SK-N-SH treated with all-trans-retinoic acid at 6 μM for 48 hours (cell line): ENCODE measurements around the gene ADCY9.

Source experiments
- CSRNP3 ChIP-seq: fragments of 250-450 bp; sonication (Bioruptor Pico); IDR thresholded peaks from 2 replicates; pipeline ENCODE4 v1.5.1; 2021; ENCODE audit warnings: mild to moderate bottlenecking, moderate library complexity
- GLIS3 ChIP-seq: fragments of 250-450 bp; sonication (Bioruptor Pico); IDR thresholded peaks from 2 replicates; pipeline ENCODE4 v1.5.0; 2020; ENCODE audit warnings: mild to moderate bottlenecking, moderate library complexity
- ISL1 ChIP-seq: fragments of 250-450 bp; sonication (Bioruptor Pico); IDR thresholded peaks from 2 replicates; pipeline ENCODE4 v2.1.2; 2022; ENCODE audit warnings: mild to moderate bottlenecking, moderate library complexity
- PPARA ChIP-seq: fragments of 250-450 bp; sonication (Bioruptor Pico); IDR thresholded peaks from 2 replicates; pipeline ENCODE4 v1.5.0; 2020; ENCODE audit warnings: mild to moderate bottlenecking, borderline replicate concordance
- TCF4 ChIP-seq: fragments of 250-450 bp; sonication (Bioruptor Pico); IDR thresholded peaks from 2 replicates; pipeline ENCODE4 v1.8.0; 2021; ENCODE audit warnings: mild to moderate bottlenecking, moderate library complexity, borderline replicate concordance
- TOX ChIP-seq: fragments of 250-450 bp; sonication (Bioruptor Pico); IDR thresholded peaks from 2 replicates; pipeline ENCODE4 v1.8.0; 2021; ENCODE audit warnings: mild to moderate bottlenecking, moderate library complexity, borderline replicate concordance
- ZFP3 ChIP-seq: fragments of 250-450 bp; sonication (Bioruptor Pico); IDR thresholded peaks from 2 replicates; pipeline ENCODE4 v1.5.0; 2020; ENCODE audit warnings: mild to moderate bottlenecking, moderate library complexity
- ZFP30 ChIP-seq: fragments of 450-650 bp; formaldehyde crosslinking; IDR thresholded peaks from 2 replicates; pipeline ENCODE4 v1.5.0; 2022; ENCODE audit warnings: mild to moderate bottlenecking, moderate library complexity
- ZNF8 ChIP-seq: fragments of 450-650 bp; formaldehyde crosslinking; IDR thresholded peaks from 2 replicates; pipeline ENCODE4 v1.5.0; 2020; ENCODE audit warnings: mild to moderate bottlenecking, moderate library complexity
- TF ChIP-seq, protein P1 (sequence below): fragments of 250-450 bp; sonication (Bioruptor Pico); IDR thresholded peaks from 2 replicates; pipeline ENCODE4 v1.8.0; 2020; ENCODE audit warnings: mild to moderate bottlenecking, moderate library complexity, borderline replicate concordance
- TF ChIP-seq, protein P2 (sequence below): fragments of 250-450 bp; sonication (Bioruptor Pico); IDR thresholded peaks from 2 replicates; pipeline ENCODE4 v1.8.0; 2021; ENCODE audit warnings: low read depth, mild to moderate bottlenecking, moderate library complexity, borderline replicate concordance
- TF ChIP-seq, protein P3 (sequence below): fragments of 250-450 bp; sonication (Bioruptor Pico); IDR thresholded peaks from 2 replicates; pipeline ENCODE4 v1.5.0; 2020; ENCODE audit warnings: mild to moderate bottlenecking, moderate library complexity

- TF ChIP-seq TCF4 (CRISPR knock-in tag) = no peak
- TF ChIP-seq ZFP3 (CRISPR knock-in tag) = no peak
- no peak for TF ChIP-seq ISL1 (CRISPR knock-in tag)
- TF ChIP-seq, protein P1, sequence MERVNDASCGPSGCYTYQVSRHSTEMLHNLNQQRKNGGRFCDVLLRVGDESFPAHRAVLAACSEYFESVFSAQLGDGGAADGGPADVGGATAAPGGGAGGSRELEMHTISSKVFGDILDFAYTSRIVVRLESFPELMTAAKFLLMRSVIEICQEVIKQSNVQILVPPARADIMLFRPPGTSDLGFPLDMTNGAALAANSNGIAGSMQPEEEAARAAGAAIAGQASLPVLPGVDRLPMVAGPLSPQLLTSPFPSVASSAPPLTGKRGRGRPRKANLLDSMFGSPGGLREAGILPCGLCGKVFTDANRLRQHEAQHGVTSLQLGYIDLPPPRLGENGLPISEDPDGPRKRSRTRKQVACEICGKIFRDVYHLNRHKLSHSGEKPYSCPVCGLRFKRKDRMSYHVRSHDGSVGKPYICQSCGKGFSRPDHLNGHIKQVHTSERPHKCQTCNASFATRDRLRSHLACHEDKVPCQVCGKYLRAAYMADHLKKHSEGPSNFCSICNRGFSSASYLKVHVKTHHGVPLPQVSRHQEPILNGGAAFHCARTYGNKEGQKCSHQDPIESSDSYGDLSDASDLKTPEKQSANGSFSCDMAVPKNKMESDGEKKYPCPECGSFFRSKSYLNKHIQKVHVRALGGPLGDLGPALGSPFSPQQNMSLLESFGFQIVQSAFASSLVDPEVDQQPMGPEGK (CRISPR knock-in tag) = no peak
- no peak for TF ChIP-seq CSRNP3
- TF ChIP-seq GLIS3 (CRISPR knock-in tag) = no peak
- TF ChIP-seq TOX (CRISPR knock-in tag) = no peak
- TF ChIP-seq ZNF8 (CRISPR knock-in tag) = no peak
- no peak for TF ChIP-seq PPARA (CRISPR knock-in tag)
- TF ChIP-seq, protein P2, sequence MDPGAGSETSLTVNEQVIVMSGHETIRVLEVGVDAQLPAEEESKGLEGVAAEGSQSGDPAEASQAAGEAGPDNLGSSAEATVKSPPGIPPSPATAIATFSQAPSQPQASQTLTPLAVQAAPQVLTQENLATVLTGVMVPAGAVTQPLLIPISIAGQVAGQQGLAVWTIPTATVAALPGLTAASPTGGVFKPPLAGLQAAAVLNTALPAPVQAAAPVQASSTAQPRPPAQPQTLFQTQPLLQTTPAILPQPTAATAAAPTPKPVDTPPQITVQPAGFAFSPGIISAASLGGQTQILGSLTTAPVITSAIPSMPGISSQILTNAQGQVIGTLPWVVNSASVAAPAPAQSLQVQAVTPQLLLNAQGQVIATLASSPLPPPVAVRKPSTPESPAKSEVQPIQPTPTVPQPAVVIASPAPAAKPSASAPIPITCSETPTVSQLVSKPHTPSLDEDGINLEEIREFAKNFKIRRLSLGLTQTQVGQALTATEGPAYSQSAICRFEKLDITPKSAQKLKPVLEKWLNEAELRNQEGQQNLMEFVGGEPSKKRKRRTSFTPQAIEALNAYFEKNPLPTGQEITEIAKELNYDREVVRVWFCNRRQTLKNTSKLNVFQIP = no peak
- TF ChIP-seq, protein P3, sequence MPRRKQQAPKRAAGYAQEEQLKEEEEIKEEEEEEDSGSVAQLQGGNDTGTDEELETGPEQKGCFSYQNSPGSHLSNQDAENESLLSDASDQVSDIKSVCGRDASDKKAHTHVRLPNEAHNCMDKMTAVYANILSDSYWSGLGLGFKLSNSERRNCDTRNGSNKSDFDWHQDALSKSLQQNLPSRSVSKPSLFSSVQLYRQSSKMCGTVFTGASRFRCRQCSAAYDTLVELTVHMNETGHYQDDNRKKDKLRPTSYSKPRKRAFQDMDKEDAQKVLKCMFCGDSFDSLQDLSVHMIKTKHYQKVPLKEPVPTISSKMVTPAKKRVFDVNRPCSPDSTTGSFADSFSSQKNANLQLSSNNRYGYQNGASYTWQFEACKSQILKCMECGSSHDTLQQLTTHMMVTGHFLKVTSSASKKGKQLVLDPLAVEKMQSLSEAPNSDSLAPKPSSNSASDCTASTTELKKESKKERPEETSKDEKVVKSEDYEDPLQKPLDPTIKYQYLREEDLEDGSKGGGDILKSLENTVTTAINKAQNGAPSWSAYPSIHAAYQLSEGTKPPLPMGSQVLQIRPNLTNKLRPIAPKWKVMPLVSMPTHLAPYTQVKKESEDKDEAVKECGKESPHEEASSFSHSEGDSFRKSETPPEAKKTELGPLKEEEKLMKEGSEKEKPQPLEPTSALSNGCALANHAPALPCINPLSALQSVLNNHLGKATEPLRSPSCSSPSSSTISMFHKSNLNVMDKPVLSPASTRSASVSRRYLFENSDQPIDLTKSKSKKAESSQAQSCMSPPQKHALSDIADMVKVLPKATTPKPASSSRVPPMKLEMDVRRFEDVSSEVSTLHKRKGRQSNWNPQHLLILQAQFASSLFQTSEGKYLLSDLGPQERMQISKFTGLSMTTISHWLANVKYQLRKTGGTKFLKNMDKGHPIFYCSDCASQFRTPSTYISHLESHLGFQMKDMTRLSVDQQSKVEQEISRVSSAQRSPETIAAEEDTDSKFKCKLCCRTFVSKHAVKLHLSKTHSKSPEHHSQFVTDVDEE (CRISPR knock-in tag) = no peak
- no peak for TF ChIP-seq ZFP30 (CRISPR knock-in tag)
Measured at GRCh38 chr16:4097826-4098240, 18.4 kb downstream of the ADCY9 start.
